Stimulated activated CD8-positive, alpha-beta memory T cell treated with anti-CD3 and anti-CD28 coated beads, Interleukin-15, amount 100 ng/mL, for 1 hour (primary cell): ENCODE data around the gene DYNLL1.
"Not testable (repeated sequence)": the region's sequence is repeated elsewhere in the genome, so short reads cannot be mapped to it uniquely, and the experiment has no call there.

Experiments used
- DNase-seq: peaks from one replicate; pipeline ENCODE4 v3.0.0-alpha.2; 2020; ENCODE audit warnings: low read depth

The DYNLL1 gene

GRCh38 chr12:120515496-120515895 is 19.6 kb downstream of the DYNLL1 start:
- DNase-seq = no peak

GRCh38 chr12:120519324-120519723 is 23.4 kb downstream of the DYNLL1 start:
- DNase-seq = not testable (repeated sequence)

GRCh38 chr12:120522568-120522967 is 26.7 kb downstream of the DYNLL1 start:
- no peak for DNase-seq

GRCh38 chr12:120528861-120529525 is 33.1 kb downstream of the DYNLL1 start, which contains the start of gene COQ5:
TSS of gene COQ5 (minus strand) at chr12:120529158. CDS start at chr12:120529141, 17 bp downstream.
- DNase-seq = peak; percentile 72

- no peak for DNase-seq
Measured at GRCh38 chr12:120529641-120530417, 33.9 kb downstream of the DYNLL1 start.

DNA sequence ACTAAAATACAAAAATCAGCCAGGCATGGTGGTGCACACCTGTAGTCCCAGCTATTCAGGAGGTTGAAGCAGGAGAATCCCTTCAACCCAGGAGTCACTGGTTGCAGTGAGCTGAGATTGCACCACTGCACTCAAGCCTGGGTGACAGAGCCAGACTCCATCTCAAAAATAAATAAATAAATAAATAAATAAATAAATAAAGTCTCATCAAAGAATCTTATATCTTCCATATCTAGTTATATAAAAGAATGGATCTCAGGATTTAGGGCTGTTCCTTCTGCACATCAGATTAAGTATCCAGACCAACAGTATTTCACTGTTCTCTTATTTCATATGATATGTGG is 34.5 kb downstream of the DYNLL1 start:
- DNase-seq = not testable (repeated sequence)

DNA sequence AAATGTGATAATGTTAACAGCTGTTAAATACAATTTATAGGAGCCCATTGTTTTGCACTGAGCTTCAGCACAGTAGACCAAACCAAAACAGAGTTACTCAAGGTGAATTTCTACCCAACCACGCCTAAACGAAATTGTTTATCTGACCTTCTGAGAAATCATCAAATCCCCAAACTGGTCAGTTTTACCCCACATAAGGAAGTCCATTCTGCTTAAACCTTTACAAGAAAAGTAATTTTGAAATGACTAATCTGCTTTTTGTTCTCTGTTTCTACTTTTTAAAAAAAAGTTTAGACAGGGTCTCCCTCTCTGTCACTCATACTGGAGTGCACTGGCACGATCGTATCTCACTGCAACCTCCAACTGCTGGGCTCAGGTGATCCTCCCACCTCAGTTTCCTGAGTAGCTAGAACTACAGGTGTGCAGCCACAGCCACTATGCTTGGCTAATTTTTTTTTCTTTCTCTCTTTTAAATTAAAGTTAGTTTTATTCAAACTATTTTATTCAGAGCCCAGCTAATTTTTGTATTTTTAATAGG is 36.9 kb downstream of the DYNLL1 start:
- DNase-seq = no peak

- peak; percentile 53 for DNase-seq
Measured at GRCh38 chr12:120534203-120534702, 38.3 kb downstream of the DYNLL1 start, which contains the start of gene RNF10. TSS of gene RNF10 (plus strand) at chr12:120534356. CDS start at chr12:120534812, 456 bp downstream.

- peak; percentile 5 for DNase-seq
Measured at GRCh38 chr12:120534703-120535655, 39.1 kb downstream of the DYNLL1 start.

DNA sequence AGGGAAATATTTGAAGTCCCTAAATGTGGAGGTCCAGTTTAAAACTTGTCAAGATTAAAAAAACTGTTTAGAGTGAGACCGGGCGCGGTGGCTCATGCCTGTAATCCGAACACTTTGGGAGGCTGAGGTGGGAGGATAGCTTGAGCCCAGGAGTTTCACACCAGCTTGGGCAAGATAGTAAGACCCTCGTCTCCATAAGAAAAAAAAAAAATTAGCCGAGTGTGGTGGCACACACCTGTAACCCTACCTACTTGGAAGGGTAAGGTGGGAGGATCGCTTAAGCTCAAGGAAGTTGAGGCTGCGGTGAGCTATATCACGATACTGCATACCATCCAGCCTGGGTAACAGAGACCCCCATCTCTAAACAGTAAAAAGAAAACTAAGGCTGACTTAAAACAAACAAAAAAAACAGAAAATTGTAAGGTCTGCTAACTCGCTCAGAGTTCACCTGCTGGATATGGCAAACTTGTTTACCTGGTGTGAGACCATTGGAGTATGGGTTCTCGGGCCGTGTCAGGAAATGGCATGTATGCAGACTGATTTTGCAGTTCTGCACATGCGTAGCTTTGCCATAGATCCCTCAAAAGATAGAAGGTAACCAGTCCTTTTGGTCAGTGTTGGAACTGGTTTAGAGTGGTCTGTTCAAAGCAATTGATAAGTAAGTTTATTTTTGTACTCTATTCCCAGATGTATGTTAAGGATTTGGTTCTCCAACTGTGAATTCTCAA is 40.3 kb downstream of the DYNLL1 start:
- DNase-seq = peak; percentile 4

- no peak for DNase-seq
Measured at GRCh38 chr12:120537856-120538220, 41.9 kb downstream of the DYNLL1 start.

- DNase-seq = no peak
Measured at GRCh38 chr12:120538281-120539156, 42.6 kb downstream of the DYNLL1 start.

DNA sequence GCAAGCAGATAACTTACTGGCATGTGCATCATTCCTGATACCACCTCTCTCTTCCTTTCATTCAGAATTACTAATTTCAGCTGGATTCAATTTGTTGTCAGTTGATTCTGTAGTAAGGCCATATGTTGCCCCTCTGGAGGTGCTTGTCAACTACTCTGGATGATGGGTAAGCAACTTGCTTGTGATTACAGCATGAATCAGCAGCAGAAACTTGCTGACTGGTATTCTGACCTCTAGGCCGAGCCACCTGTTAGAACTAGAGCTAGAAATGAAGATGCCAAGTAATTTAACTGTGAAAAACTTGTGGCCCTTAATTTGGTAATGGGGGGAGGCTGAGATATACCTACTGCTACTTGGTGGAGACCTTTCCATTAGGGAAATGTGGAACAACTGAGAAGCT is 43.4 kb downstream of the DYNLL1 start:
- no peak for DNase-seq

DNA sequence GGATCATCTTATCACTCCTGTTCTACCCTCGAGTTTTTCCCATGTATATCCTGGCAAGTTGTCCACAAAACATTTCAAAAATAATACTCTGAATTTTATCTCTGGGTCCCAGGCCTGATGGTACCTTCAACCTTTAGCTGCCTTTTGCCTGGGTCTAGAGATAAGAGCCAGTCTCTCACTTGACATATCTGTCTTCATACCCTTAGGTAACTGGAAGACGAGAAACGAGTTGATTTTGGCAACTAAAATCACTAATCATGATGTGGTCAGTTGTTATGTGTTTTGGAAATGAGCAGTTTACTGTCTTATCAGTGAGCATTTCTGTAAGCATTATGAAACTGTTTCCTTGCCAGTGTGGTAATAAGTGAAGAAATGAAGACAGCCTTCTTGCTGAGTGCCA is 44.5 kb downstream of the DYNLL1 start:
- no peak for DNase-seq

GRCh38 chr12:120542166-120542565 is 46.3 kb downstream of the DYNLL1 start:
- no peak for DNase-seq

DNA sequence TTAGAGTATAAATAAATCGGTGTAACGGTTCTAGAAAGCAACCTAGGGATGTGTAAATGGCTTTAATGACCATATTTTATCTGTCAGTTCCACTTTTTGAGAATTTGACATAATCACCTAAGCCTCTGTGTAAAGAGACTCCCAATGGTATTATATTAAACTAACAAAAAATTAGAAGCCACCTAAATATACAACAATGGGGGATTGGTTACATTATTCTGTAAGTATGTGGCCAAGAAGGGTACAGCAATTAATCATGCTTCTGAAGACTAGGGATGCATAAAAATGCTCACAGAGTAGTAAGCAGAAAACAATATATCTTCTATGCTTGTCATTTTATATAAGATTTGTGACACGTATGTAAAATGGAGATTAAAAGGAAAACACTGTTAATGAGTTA is 48.8 kb downstream of the DYNLL1 start:
- DNase-seq = no peak

DNA sequence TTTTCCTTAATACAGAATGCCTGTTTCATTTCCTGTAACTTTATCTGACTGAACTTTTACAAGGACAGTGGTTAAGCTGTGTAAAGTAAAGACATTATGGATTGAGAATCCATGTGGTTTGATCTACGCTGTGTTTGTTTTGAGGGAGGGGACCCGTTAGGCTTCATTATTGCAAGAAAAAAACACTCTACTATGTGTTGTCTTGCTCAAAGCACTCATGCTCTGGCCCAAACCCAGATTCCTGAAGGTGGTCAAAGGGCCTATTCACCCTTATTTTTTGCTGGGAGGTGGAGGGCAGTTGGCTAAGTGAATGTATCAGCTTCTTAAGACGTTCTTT is 50.1 kb downstream of the DYNLL1 start:
- no peak for DNase-seq
